Fibroblast of lung (primary cell): Measurements from ENCODE around the gene LPCAT1. TPM values are rescaled to one million over a fixed set of nuclear protein-coding genes. Genes with fewer than 3 reads are reported as not detected.
"Not testable (repeated sequence)": the region's sequence is repeated elsewhere in the genome, so short reads cannot be mapped to it uniquely, and the experiment has no call there.

Source experiments
- DNase-seq, 2 donors: peaks; one replicate each; pipeline versions ENCODE4 v3.0.0 to v3.0.0-alpha.2; 2010; ENCODE audit warnings: low read depth in 2 of 2
- H2AFZ ChIP-seq: 2 replicates; pipeline ENCODE4 v1.5.1; 2012; ENCODE audit warnings: low read length, control low read depth, inconsistent platforms
- H3K27ac ChIP-seq: 2 replicates; pipeline ENCODE4 v1.5.1; 2011; ENCODE audit warnings: low read length, control low read depth; ENCODE audit not compliant: insufficient read depth
- H3K27me3 ChIP-seq: 2 replicates; pipeline ENCODE4 v1.5.1; 2011; ENCODE audit warnings: mild to moderate bottlenecking, low read length; ENCODE audit not compliant: control insufficient read depth, insufficient read depth
- H3K36me3 ChIP-seq: 2 replicates; pipeline ENCODE4 v1.5.1; 2011; ENCODE audit warnings: low read length; ENCODE audit not compliant: control insufficient read depth, insufficient read depth
- H3K4me1 ChIP-seq: 2 replicates; pipeline ENCODE4 v1.5.1; 2011; ENCODE audit warnings: low read length; ENCODE audit not compliant: control insufficient read depth, insufficient read depth; ENCODE audit errors: extremely low read depth
- H3K4me2 ChIP-seq: 2 replicates; pipeline ENCODE4 v1.5.1; 2011; ENCODE audit warnings: low read length, control low read depth; ENCODE audit not compliant: insufficient read depth; ENCODE audit errors: extremely low read depth
- H3K4me3 ChIP-seq, 4 experiments: fragments of 200-600 bp in 1 of 4; sonication (generic) in 1 of 4; replicated peaks in 1 of 4; 2 replicates each; pipeline ENCODE4 v1.5.1; 2011 to 2016; ENCODE audit warnings: low read length in 4 of 4, low read depth in 3 of 4, mild to moderate bottlenecking in 3 of 4, control low read depth in 2 of 4, inconsistent platforms in 1 of 4, mixed read lengths in 1 of 4; ENCODE audit not compliant: insufficient read depth in 1 of 4; ENCODE audit errors: control extremely low read depth in 1 of 4
- H3K79me2 ChIP-seq: 2 replicates; pipeline ENCODE4 v1.5.1; 2012; ENCODE audit warnings: mild to moderate bottlenecking, low read length, inconsistent platforms; ENCODE audit not compliant: control insufficient read depth, insufficient read depth
- H3K9ac ChIP-seq: 2 replicates; pipeline ENCODE4 v1.5.1; 2011; ENCODE audit warnings: mild to moderate bottlenecking, low read length, control low read depth; ENCODE audit not compliant: insufficient read depth
- H3K9me3 ChIP-seq: 2 replicates; pipeline ENCODE4 v1.5.1; 2012; ENCODE audit warnings: low read depth, low read length; ENCODE audit not compliant: control insufficient read depth, insufficient read depth
- H4K20me1 ChIP-seq: 2 replicates; pipeline ENCODE4 v1.5.1; 2011; ENCODE audit warnings: low read length; ENCODE audit not compliant: control insufficient read depth, insufficient read depth; ENCODE audit errors: extremely low read depth
- CTCF ChIP-seq, 2 donors: IDR thresholded peaks in 1 of 2; conservative IDR thresholded peaks in 1 of 2; 1 replicate in 1 of 2; 2 replicates in 1 of 2; pipeline ENCODE4 v1.5.1; 2011 to 2012; ENCODE audit warnings: low read length in 2 of 2, control low read depth in 1 of 2, inconsistent platforms in 1 of 2, low read depth in 1 of 2, mild to moderate bottlenecking in 1 of 2
- EZH2 ChIP-seq: IDR thresholded peaks from 2 replicates; pipeline ENCODE4 v1.5.1; 2012; ENCODE audit warnings: low read length, control low read depth, mild to moderate bottlenecking; ENCODE audit errors: missing control alignments
- polyA plus RNA-seq, 2 donors: library from polyadenylated mRNA; depleted of rRNA in 1 of 2; stranded (reverse) in 1 of 2; unstranded in 1 of 2; fragments of >200 nt; gene quantifications; 2 replicates each; pipeline ENCODE4 v1.2.1, GENCODE V29; 2011 to 2012; ENCODE audit warnings: missing spikeins in 1 of 2
- total RNA-seq: library from RNA; depleted of rRNA; stranded (reverse); fragments of >200 nt; gene quantifications from 2 replicates; pipeline ENCODE4 v1.2.1, GENCODE V29; 2014

The LPCAT1 gene
- total and polyA plus RNA-seq, 2 donors (not counting 1 experiment from before 2014, with no cell fraction given): 50.8 to 65.2 TPM

GRCh38 chr5:1563051-1563461 is 39.3 kb upstream of the LPCAT1 start:
- Histone ChIP-seq H3K4me2 (no peak overlapping the region), H3K36me3 (no peaks in the 10 kb centered on the region), H2AFZ (no peak overlapping the region), H3K79me2 (no peaks in the 10 kb centered on the region), H3K4me3 (no peak overlapping the region), H3K27ac (no peak overlapping the region), H3K9me3 (no peaks in the 10 kb centered on the region), H4K20me1 (no peaks in the 10 kb centered on the region), H3K4me1 (peaks cover 12% of the 10 kb centered on the region), H3K9ac (no peak overlapping the region), H3K27me3 (peaks cover 3% of the 10 kb centered on the region)
- TF ChIP-seq EZH2 (no peak), CTCF (conservative IDR thresholded peaks at IDR 0.05 in 1 of 2, IDR thresholded peaks at IDR 0.05 in 1 of 2; ENCODE audit: low read depth in 1 of 2, low read length in 2 of 2) (no peak)
- no peak for DNase-seq

- Histone ChIP-seq H3K79me2 (no peaks in the 10 kb centered on the region), H3K4me1 (peaks cover 7% of the 10 kb centered on the region)
- no peak for TF ChIP-seq CTCF (conservative IDR thresholded peaks at IDR 0.05 in 1 of 2, IDR thresholded peaks at IDR 0.05 in 1 of 2; ENCODE audit: low read depth in 1 of 2, low read length in 2 of 2)
- no peak for TF ChIP-seq EZH2
Measured at GRCh38 chr5:1562599-1562998, 38.8 kb upstream of the LPCAT1 start.

DNA sequence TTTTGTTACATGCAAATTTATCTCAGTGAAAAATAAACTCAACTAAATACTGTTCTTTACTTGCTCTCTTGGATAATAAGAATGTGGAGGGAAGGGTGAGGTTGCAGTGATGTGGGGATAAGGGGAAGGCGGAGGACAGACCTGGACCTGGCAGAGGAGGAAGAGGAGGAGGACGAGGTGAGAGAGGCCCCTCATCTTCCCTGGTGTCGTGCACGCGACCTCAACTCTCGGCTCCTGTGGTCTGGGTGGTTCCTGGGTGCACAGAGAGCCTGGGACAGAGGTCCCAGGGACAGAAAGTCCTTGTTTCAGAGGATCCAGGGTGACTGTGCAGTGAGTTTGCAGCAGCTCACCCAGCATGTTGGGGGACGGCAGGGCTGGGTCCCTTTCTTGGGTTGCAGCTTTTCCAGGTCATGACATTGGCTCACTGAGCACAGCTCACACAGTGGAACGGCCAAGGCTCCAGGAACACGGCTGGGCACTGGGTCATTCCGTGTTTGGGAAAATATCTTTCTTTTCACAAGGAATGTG is 37.7 kb upstream of the LPCAT1 start:
- H3K9me3 ChIP-seq: no peaks in the 10 kb centered on the region
- no peak for DNase-seq
- H3K27ac ChIP-seq: no peak overlapping the region
- no peak overlapping the region for H2AFZ ChIP-seq
- TF ChIP-seq EZH2: no peak
- no peak for TF ChIP-seq CTCF (conservative IDR thresholded peaks at IDR 0.05 in 1 of 2, IDR thresholded peaks at IDR 0.05 in 1 of 2; ENCODE audit: low read depth in 1 of 2, low read length in 2 of 2)
- H3K27me3 ChIP-seq: peaks cover 3% of the 10 kb centered on the region
- H3K9ac ChIP-seq: no peak overlapping the region
- no peak overlapping the region for H3K4me2 ChIP-seq
- H3K36me3 ChIP-seq: no peaks in the 10 kb centered on the region
- no peaks in the 10 kb centered on the region for H3K79me2 ChIP-seq
- peaks cover 7% of the 10 kb centered on the region for H3K4me1 ChIP-seq
- no peak overlapping the region for H3K4me3 ChIP-seq
- no peaks in the 10 kb centered on the region for H4K20me1 ChIP-seq

More at GRCh38 chr5:1562599-1562998, 38.8 kb upstream of the LPCAT1 start:
- H3K4me3 ChIP-seq: no peak overlapping the region
- H2AFZ ChIP-seq: no peak overlapping the region
- H4K20me1 ChIP-seq: no peaks in the 10 kb centered on the region
- H3K9me3 ChIP-seq: no peaks in the 10 kb centered on the region
- no peak overlapping the region for H3K9ac ChIP-seq
- no peaks in the 10 kb centered on the region for H3K36me3 ChIP-seq
- no peak overlapping the region for H3K4me2 ChIP-seq
- no peak for DNase-seq
- peaks cover 3% of the 10 kb centered on the region for H3K27me3 ChIP-seq
- H3K27ac ChIP-seq: no peak overlapping the region

DNA sequence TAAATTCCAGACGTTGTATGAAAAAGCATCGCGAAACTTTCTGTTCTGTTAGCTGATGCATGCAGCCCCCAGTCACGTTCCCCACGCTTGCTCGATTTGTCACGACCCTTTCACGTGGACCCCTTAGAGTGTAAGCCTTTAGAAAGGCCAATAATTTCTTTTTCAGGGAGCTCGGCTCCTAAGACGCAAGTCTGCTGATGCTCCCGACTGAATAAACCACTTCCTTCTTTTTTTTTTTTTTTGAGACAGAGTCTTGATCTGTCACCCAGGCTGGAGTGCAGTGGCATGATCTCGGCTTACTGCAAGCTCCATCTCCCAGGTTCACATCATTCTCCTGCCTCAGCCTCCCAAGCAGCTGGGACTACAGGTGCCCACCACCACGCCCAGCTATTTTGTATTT is 36.7 kb upstream of the LPCAT1 start:
- not testable (repeated sequence) for H3K4me1 ChIP-seq, DNase-seq, H3K9me3 ChIP-seq, H3K27ac ChIP-seq, H3K36me3 ChIP-seq, H4K20me1 ChIP-seq, H3K4me2 ChIP-seq, H2AFZ ChIP-seq, H3K9ac ChIP-seq, H3K27me3 ChIP-seq, H3K4me3 ChIP-seq, H3K79me2 ChIP-seq
